ENCODE data around the gene ASPRV1. TPM values are rescaled to one million over a fixed set of nuclear protein-coding genes. Genes with fewer than 3 reads are reported as not detected.

The ASPRV1 gene
- polyA plus RNA-seq, 1 of the 3 experiments (the other 2 are of a cell fraction), result 0.20 TPM

DNA sequence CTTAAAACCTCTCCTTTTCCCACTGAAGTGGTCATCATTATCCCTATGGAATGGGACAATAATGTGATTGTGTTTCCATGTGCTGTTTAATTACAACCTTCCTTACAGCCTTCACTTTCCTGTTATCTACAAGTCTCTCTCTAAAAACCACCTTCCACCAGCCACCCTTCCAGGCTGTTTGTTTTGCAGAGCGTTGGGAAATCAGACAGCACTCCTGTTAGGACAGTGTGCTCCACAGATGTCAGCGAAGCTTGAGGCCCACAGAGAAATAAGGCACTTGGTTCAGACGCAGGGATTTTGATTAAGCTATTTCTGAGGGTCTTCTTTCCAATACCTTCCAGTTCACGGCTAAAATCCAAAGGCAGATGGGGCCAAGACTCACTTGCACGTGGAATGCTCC lies 32.3 kb upstream of the ASPRV1 start:
- DNase-seq, result no peak
- Histone ChIP-seq H3K4me2 (no peak overlapping the region), H3K27me3 (ENCODE audit: insufficient read depth) (no peaks in the 10 kb centered on the region), H3K9me2 (no peaks in the 10 kb centered on the region), H3K79me2 (ENCODE audit: insufficient read depth) (no peaks in the 10 kb centered on the region), H3F3A (replicated peaks; ENCODE audit: insufficient read depth) (no peaks in the 10 kb centered on the region), H3K4me1 (ENCODE audit: control insufficient read depth in 1 of 2, insufficient read depth in 2 of 2, low read depth in 1 of 2, low read length in 1 of 2) (no peaks in the 10 kb centered on the region), H3K9me3 (no peaks in the 10 kb centered on the region), H3K9ac (no peak overlapping the region), H3K27ac (ENCODE audit: low read depth in 2 of 2, low read length in 1 of 2) (no peak overlapping the region), H4K20me1 (ENCODE audit: insufficient read depth) (no peaks in the 10 kb centered on the region), H2AFZ (ENCODE audit: low read depth) (no peak overlapping the region), H3K36me3 (replicated peaks in 1 of 2; ENCODE audit: control insufficient read depth in 1 of 2, insufficient read depth in 2 of 2, low read length in 1 of 2) (no peaks in the 10 kb centered on the region), H3K4me3 (ENCODE audit: low read depth in 2 of 2, low read length in 1 of 2) (no peak overlapping the region)
- CTCF ChIA-PET, result no interaction called here
- POLR2A ChIA-PET, result no interaction called here
- 69% methylated on average over 5 of the region's 5 CpGs for WGBS (ENCODE audit: low lambda C conversion rate)
- no peak for TF ChIP-seq RXRA (IDR thresholded peaks at IDR 0.05; ENCODE audit: borderline replicate concordance, low read depth)
- TF ChIP-seq, protein P1, sequence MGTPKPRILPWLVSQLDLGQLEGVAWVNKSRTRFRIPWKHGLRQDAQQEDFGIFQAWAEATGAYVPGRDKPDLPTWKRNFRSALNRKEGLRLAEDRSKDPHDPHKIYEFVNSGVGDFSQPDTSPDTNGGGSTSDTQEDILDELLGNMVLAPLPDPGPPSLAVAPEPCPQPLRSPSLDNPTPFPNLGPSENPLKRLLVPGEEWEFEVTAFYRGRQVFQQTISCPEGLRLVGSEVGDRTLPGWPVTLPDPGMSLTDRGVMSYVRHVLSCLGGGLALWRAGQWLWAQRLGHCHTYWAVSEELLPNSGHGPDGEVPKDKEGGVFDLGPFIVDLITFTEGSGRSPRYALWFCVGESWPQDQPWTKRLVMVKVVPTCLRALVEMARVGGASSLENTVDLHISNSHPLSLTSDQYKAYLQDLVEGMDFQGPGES (IDR thresholded peaks at IDR 0.05; ENCODE audit: low read depth, low read length), result no peak
- TF ChIP-seq, protein P2, sequence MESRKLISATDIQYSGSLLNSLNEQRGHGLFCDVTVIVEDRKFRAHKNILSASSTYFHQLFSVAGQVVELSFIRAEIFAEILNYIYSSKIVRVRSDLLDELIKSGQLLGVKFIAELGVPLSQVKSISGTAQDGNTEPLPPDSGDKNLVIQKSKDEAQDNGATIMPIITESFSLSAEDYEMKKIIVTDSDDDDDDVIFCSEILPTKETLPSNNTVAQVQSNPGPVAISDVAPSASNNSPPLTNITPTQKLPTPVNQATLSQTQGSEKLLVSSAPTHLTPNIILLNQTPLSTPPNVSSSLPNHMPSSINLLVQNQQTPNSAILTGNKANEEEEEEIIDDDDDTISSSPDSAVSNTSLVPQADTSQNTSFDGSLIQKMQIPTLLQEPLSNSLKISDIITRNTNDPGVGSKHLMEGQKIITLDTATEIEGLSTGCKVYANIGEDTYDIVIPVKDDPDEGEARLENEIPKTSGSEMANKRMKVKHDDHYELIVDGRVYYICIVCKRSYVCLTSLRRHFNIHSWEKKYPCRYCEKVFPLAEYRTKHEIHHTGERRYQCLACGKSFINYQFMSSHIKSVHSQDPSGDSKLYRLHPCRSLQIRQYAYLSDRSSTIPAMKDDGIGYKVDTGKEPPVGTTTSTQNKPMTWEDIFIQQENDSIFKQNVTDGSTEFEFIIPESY (IDR thresholded peaks at IDR 0.05; ENCODE audit: borderline replicate concordance, low read depth), result no peak
- TF ChIP-seq MXI1 (IDR thresholded peaks at IDR 0.05; ENCODE audit: low read depth, low read length), result no peak
- no peak for TF ChIP-seq RAD21 (IDR thresholded peaks at IDR 0.05; ENCODE audit: low read length)
- TF ChIP-seq GABPA (IDR thresholded peaks at IDR 0.05; ENCODE audit: low read depth), result no peak
- TF ChIP-seq JUND (IDR thresholded peaks at IDR 0.05), result no peak
- TF ChIP-seq GATA2 (CRISPR knock-in tag; IDR thresholded peaks at IDR 0.05), result no peak
- no peak for TF ChIP-seq EZH2phosphoT487 (IDR thresholded peaks at IDR 0.05; ENCODE audit: borderline replicate concordance, low read depth)

DNA sequence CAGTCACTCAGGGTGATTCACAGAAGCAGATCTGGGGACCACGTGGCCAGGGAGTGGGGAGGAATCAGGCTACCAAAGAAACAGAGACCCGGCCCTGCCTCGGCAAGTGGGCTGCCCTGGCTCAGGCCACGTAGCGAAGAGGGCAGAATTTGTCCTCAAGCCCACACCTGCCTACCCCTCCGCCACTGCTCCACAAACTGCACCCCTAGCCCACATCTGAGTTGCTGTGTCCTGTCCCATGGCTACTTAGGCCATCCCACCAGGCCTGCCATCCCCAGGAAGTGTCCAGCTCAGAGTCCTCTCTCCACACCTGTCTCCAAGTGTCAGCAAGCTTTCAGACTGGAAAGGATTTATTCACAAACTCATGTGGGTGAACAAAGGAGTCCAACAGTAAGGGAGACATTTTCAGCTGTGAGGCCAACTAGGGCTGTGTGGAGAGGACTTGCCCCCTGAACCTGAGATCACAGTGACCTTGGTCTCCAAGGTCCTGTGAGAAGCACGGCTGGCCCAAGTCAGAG lies 31.7 kb upstream of the ASPRV1 start:
- Histone ChIP-seq H3K79me2 (ENCODE audit: insufficient read depth) (no peaks in the 10 kb centered on the region), H3K4me2 (no peak overlapping the region), H3F3A (replicated peaks; ENCODE audit: insufficient read depth) (no peaks in the 10 kb centered on the region), H2AFZ (ENCODE audit: low read depth) (no peak overlapping the region), H3K9me3 (no peaks in the 10 kb centered on the region), H3K27ac (ENCODE audit: low read depth in 2 of 2, low read length in 1 of 2) (no peak overlapping the region), H3K27me3 (ENCODE audit: insufficient read depth) (no peaks in the 10 kb centered on the region), H3K36me3 (replicated peaks in 1 of 2; ENCODE audit: control insufficient read depth in 1 of 2, insufficient read depth in 2 of 2, low read length in 1 of 2) (no peaks in the 10 kb centered on the region), H3K4me1 (ENCODE audit: control insufficient read depth in 1 of 2, insufficient read depth in 2 of 2, low read depth in 1 of 2, low read length in 1 of 2) (no peaks in the 10 kb centered on the region), H4K20me1 (ENCODE audit: insufficient read depth) (no peaks in the 10 kb centered on the region), H3K9ac (no peak overlapping the region), H3K9me2 (no peaks in the 10 kb centered on the region), H3K4me3 (ENCODE audit: low read depth in 2 of 2, low read length in 1 of 2) (no peak overlapping the region)
- ChIA-PET CTCF (no interaction called here), POLR2A (no interaction called here)
- 85% methylated on average over 6 of the region's 7 CpGs for WGBS (ENCODE audit: low lambda C conversion rate)
- DNase-seq, result no peak
- TF ChIP-seq MXI1 (IDR thresholded peaks at IDR 0.05; ENCODE audit: low read depth, low read length), result no peak
- no peak for TF ChIP-seq RAD21 (IDR thresholded peaks at IDR 0.05; ENCODE audit: low read length)
- TF ChIP-seq, protein P3, sequence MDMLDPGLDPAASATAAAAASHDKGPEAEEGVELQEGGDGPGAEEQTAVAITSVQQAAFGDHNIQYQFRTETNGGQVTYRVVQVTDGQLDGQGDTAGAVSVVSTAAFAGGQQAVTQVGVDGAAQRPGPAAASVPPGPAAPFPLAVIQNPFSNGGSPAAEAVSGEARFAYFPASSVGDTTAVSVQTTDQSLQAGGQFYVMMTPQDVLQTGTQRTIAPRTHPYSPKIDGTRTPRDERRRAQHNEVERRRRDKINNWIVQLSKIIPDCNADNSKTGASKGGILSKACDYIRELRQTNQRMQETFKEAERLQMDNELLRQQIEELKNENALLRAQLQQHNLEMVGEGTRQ (IDR thresholded peaks at IDR 0.05; ENCODE audit: borderline replicate concordance, low read depth, low read length), result no peak
- no peak for TF ChIP-seq SIN3A (IDR thresholded peaks at IDR 0.05; ENCODE audit: borderline replicate concordance, low read depth, low read length)
- no peak for TF ChIP-seq YY1 (IDR thresholded peaks at IDR 0.05; ENCODE audit: low read depth)
- TF ChIP-seq TEAD4 (IDR thresholded peaks at IDR 0.05; ENCODE audit: borderline replicate concordance, insufficient read depth), result no peak
- TF ChIP-seq, protein P4, sequence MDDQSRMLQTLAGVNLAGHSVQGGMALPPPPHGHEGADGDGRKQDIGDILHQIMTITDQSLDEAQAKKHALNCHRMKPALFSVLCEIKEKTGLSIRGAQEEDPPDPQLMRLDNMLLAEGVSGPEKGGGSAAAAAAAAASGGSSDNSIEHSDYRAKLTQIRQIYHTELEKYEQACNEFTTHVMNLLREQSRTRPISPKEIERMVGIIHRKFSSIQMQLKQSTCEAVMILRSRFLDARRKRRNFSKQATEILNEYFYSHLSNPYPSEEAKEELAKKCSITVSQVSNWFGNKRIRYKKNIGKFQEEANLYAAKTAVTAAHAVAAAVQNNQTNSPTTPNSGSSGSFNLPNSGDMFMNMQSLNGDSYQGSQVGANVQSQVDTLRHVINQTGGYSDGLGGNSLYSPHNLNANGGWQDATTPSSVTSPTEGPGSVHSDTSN (IDR thresholded peaks at IDR 0.05), result no peak
- TF ChIP-seq, protein P1 (IDR thresholded peaks at IDR 0.05; ENCODE audit: low read depth, low read length), result no peak
- TF ChIP-seq, protein P5, sequence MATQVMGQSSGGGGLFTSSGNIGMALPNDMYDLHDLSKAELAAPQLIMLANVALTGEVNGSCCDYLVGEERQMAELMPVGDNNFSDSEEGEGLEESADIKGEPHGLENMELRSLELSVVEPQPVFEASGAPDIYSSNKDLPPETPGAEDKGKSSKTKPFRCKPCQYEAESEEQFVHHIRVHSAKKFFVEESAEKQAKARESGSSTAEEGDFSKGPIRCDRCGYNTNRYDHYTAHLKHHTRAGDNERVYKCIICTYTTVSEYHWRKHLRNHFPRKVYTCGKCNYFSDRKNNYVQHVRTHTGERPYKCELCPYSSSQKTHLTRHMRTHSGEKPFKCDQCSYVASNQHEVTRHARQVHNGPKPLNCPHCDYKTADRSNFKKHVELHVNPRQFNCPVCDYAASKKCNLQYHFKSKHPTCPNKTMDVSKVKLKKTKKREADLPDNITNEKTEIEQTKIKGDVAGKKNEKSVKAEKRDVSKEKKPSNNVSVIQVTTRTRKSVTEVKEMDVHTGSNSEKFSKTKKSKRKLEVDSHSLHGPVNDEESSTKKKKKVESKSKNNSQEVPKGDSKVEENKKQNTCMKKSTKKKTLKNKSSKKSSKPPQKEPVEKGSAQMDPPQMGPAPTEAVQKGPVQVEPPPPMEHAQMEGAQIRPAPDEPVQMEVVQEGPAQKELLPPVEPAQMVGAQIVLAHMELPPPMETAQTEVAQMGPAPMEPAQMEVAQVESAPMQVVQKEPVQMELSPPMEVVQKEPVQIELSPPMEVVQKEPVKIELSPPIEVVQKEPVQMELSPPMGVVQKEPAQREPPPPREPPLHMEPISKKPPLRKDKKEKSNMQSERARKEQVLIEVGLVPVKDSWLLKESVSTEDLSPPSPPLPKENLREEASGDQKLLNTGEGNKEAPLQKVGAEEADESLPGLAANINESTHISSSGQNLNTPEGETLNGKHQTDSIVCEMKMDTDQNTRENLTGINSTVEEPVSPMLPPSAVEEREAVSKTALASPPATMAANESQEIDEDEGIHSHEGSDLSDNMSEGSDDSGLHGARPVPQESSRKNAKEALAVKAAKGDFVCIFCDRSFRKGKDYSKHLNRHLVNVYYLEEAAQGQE (IDR thresholded peaks at IDR 0.05; ENCODE audit: low read depth, low read length), result no peak
